Measurements from ENCODE around the gene RNASEH1.
A peak's percentile ranks its signal among the peaks of the same experiment; 100 is the strongest.

RNASEH1 gene, protein sequence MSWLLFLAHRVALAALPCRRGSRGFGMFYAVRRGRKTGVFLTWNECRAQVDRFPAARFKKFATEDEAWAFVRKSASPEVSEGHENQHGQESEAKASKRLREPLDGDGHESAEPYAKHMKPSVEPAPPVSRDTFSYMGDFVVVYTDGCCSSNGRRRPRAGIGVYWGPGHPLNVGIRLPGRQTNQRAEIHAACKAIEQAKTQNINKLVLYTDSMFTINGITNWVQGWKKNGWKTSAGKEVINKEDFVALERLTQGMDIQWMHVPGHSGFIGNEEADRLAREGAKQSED

DNA sequence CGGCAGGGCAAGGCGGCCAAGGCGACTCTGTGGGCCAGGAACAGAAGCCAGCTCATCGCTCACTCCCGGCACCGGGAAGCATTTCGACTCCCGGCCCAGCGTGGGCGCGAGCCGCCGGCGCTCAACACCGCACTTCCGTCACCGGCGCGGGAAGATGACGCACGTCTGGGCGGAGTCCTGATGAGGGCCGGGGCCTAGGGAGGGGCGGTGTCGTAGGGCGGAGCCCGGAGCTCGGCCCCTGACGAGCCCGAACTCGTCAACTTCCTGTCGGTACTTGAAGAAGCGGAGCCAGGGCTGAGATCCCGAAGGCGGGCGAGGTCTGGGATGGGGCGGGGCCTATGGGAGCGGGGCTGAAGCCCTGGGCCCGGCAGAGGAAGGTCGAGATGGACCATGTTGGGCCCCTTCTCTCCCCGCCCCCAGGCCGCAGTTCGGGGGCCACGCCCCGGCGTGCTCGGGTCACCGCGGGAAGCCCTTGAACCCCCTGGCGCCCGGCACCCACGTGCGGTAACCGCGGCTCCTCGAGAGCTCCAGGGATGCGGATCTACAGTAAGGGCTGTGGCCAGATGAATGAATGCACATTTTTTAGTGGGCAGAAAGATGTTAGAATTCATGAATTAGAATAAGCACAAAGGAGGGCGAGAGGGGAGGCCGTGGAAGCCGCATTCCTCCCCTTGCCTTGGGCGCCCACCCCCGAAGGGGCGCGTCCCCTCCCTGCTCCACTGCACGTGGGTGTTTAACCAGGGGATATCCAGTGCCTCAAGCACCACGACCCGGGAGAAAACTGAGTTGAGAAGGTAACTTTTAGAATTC lies at the start of gene RNASEH1:
TSS of gene RNASEH1 (minus strand) at position 129 of the 810 bp plus-strand sequence. CDS start at position 56, 73 bp downstream.
- peak; percentile 99 for DNase-seq (ENCODE audit: low read depth)
- TF ChIP-seq, protein P1, sequence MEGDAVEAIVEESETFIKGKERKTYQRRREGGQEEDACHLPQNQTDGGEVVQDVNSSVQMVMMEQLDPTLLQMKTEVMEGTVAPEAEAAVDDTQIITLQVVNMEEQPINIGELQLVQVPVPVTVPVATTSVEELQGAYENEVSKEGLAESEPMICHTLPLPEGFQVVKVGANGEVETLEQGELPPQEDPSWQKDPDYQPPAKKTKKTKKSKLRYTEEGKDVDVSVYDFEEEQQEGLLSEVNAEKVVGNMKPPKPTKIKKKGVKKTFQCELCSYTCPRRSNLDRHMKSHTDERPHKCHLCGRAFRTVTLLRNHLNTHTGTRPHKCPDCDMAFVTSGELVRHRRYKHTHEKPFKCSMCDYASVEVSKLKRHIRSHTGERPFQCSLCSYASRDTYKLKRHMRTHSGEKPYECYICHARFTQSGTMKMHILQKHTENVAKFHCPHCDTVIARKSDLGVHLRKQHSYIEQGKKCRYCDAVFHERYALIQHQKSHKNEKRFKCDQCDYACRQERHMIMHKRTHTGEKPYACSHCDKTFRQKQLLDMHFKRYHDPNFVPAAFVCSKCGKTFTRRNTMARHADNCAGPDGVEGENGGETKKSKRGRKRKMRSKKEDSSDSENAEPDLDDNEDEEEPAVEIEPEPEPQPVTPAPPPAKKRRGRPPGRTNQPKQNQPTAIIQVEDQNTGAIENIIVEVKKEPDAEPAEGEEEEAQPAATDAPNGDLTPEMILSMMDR (conservative IDR thresholded peaks at IDR 0.05; ENCODE audit: control insufficient read depth, insufficient read depth, low read depth, low read length) = no peak
- H3K4me3 ChIP-seq (ENCODE audit: control insufficient read depth, low read depth, low read length) = peak within 1 kb of the TSS; percentile 66

DNA sequence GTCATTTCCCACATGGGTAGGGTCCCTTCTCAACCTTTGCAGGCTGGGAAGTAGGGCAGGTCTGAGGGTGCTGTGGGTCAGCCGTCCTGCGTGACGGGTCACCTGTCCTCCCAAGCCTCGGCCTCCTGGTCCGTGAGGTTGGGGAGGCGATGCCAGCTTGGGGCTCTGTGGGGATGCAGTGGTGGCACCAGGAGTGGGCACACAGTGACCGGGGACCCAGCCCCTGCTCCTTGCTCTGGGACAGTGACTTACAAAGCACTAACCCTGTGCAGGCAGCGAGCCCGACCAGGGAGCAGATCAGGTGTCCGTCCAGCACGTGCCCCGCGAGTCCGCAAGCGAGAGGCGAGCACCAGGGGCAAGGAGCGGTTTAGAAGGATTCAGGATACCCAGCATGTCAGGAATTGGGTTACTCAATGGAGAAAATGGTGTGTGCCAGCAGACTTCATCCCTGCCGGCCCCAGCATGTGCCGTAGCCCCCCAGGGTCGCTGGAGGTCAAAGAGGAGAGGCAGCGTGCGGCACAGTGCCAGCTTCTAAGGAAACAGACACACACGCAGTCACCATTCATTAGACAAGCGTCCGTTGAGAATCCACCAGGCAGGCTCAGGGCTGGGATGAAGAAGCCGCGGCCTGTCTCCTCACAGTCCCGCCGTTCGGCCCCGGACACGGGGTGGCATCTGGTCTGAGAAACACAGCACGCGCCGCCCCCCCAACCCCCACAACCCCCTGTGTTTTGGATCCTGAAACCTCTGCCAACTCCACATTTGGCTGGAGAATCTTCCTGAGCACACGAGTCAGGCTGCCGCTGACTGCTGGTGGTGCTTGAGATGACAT lies 48.5 kb upstream of the RNASEH1 start:
- TF ChIP-seq, protein P1 (conservative IDR thresholded peaks at IDR 0.05; ENCODE audit: control insufficient read depth, insufficient read depth, low read depth, low read length) = no peak
- DNase-seq (ENCODE audit: low read depth) = no peak
- H3K4me3 ChIP-seq (ENCODE audit: control insufficient read depth, low read depth, low read length) = no peak overlapping the region

DNA sequence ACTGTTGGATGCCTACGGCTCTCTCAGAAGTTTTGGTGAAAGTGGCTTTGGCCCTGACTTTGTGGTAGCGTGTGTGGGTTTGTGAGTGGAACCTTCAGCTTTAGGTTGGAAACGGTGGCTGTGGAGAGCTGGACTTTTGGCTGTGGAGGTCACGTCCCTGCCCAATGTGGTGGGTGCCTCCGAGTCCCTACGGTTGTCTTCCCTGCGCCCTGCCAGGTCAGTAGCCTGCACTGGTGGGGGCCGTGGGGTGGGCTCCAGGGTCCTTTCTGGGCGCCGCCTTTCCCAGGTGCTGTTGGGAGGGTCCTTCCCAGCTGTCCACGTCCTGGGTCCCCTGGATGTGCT lies 47.9 kb upstream of the RNASEH1 start:
- H3K4me3 ChIP-seq (ENCODE audit: control insufficient read depth, low read depth, low read length) = no peak overlapping the region
- TF ChIP-seq, protein P1 (conservative IDR thresholded peaks at IDR 0.05; ENCODE audit: control insufficient read depth, insufficient read depth, low read depth, low read length) = no peak
- DNase-seq (ENCODE audit: low read depth) = no peak

DNA sequence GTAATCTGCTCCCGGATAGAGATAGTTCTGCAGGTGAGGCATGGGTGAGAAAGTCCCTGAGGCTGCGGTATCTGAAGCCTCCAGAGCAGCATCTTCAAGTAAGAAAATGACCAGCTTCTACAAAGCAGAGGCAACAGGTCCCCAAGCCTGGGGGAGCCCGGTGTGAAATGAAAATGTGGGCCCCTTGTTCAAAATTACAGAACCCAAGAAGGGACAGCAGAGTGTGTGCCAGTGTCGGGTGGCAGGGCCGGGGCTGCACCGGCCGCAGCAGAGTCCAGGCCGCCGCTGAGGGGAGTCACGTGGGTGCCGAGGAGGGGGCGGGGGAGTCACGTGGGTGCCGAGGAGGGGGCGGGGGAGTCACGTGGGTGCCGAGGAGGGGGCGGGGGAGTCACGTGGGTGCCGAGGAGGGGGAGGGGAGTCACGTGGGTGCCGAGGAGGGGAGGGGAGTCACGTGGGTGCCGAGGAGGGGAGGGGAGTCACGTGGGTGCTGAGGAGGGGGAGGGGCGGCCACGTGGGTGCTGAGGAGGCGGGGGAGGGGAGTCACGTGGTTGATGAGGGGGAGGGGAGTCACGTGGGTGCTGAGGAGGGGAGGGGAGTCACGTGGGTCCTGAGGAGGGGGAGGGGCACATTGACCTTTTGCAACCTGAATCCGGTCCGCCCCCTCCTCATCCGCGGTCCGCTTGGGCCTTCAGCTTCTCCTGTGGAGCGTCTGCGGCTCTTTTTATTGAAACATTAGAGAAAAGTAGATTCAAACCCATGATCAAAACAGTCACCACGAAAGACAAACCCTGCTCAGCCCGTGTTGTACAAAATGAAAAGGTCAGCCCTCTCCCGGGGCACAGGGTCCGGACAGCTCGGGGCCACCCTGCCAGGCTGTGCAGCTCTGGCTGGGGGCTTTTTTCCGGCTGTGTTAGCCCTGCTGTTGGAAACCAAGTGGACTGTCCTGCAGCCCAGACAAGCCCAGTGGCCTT lies 47.1 kb upstream of the RNASEH1 start:
- DNase-seq (ENCODE audit: low read depth) = peak; percentile 64
- H3K4me3 ChIP-seq (ENCODE audit: control insufficient read depth, low read depth, low read length) = no peak overlapping the region
- TF ChIP-seq, protein P1 (conservative IDR thresholded peaks at IDR 0.05; ENCODE audit: control insufficient read depth, insufficient read depth, low read depth, low read length) = no peak

DNA sequence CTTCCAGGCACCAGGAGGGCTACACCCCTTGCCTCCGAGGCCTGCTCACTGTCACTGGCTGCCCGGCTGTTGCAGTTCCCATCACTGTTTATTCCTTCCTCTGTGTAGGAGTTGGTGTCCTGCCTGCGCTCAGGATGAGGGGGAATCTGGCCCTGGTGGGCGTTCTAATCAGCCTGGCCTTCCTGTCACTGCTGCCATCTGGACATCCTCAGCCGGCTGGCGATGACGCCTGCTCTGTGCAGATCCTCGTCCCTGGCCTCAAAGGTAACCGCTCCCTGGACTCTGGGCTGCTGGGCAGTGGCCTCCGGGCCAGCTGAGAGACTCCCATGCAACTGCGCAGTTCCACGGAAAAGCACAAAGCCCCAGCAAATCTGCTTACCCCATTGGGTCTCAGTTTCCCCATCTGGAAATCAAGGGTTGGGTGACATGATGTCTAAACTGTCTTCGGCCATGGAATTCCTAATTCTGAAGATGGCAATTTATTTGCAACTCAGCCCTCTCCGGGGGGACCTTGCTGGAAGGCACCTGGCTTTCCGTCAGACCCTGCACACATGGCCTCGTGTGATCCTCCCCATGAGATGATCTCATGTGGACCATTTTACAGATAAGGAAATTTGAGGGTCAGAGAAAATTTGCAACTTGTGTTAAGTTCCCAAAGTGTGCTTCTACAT lies 46.2 kb upstream of the RNASEH1 start:
- no peak for DNase-seq (ENCODE audit: low read depth)
- no peak overlapping the region for H3K4me3 ChIP-seq (ENCODE audit: control insufficient read depth, low read depth, low read length)
- TF ChIP-seq, protein P1 (conservative IDR thresholded peaks at IDR 0.05; ENCODE audit: control insufficient read depth, insufficient read depth, low read depth, low read length) = no peak

All from fibroblast of mammary gland (primary cell).